A549 treated with RU486 at 1 μM for 4 hours (cell line): Measurements from ENCODE around the gene PIP5KL1. TPM values are rescaled to one million over a fixed set of nuclear protein-coding genes. Genes with fewer than 3 reads are reported as not detected.

Experiments used
- total RNA-seq: library from RNA; stranded (reverse); fragments of 200-300 nt; extraction: Qiagen RNA extraction; gene quantifications from 5 replicates; pipeline ENCODE4 v1.2.3, GENCODE V29; 2022; ENCODE audit warnings: low read depth

The PIP5KL1 gene, protein sequence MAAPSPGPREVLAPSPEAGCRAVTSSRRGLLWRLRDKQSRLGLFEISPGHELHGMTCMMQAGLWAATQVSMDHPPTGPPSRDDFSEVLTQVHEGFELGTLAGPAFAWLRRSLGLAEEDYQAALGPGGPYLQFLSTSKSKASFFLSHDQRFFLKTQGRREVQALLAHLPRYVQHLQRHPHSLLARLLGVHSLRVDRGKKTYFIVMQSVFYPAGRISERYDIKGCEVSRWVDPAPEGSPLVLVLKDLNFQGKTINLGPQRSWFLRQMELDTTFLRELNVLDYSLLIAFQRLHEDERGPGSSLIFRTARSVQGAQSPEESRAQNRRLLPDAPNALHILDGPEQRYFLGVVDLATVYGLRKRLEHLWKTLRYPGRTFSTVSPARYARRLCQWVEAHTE
- total RNA-seq = 0.90 to 2.9 TPM (median 1.1 TPM) in 5 replicates

DNA sequence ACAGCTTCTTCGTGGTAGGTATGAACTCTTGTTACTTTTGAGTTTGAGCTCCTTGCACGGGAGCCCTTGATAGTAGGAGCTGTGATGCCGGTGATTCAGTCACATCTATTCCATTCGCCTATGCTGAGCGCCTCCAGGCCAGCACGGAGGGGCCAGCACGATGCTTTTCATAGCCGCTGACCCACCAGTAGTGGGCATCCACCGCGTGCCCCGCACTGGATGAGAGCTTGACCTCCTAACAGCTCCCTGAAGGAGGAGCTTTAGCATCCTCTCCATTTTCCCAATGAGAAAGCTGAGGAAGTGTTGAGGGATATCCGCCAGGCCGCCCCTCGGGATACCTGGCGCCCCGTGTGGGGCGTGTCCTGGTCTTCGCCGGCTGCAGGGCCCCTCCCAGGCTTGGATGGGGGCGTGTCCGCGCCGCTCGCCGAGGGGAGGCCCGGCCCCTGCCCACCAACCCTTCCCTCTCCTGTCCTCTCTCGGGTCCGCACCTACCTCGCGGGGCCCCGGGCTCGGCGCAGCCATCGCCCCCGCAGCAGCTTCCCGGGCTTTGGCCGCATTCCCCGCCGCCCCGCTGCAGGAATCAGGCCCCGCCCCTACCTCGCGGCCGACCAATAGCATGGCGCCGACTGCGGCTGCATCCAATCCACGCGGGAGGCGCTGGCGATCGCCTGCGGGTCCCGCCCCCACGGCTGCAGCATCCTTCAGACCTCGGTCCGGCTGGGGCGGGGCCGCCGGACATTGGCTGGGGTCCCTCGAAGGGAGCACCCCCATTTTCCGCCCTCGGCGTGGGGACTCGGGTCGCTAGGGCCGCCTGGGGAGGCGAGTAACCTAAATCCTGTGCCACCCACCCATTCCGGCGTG is at the start of gene PIP5KL1:
PIP5KL1 (minus strand) TSS at position 547 of the 861 bp plus-strand sequence; CDS start at position 522, 25 bp downstream.

DNA sequence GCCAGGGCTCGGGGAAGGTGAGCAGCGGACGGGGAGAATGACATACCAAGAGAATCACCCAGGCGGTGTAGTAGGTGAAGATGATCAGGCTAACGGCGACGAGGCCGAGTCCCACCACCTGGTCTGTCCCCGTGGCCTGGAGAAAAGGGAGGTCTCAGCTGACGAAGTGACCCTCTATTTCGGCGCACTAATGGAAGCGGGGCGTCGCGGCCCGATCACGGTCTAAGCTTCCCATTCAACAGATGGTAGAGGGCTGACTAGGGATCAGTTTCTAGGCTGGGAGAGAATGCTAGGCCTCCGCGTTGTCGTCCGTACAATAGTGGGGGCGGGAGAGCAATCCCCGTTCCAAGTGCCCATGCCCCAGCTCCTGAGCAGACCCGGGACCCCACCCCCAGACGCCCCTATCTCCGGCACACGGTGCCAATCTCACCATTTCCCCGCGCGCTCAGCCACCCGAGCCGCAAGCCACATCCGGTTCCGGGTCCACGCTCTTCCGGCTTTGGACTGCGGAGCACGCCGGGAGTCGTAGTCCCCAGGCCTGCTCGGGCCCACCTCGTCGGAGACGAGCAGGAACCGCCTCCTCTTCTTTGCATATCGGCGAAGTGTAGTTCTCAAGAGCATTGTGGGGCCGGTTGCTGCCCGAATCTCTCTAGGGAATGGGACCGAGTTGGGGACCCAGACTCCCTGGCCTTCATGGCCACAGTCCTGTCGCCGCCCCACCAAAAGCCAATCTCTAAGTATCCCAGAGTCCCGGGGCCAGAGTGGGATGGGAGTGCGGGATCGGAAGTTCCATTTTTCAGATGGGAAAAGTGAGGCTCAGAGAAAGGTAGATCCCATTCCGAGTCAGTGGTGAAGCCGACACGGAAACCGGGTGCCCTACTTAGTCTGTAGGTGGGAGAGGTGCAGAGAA is 7.1 kb upstream of the PIP5KL1 start, which contains the start of gene DPM2:
DPM2 (minus strand) TSS at position 467 of the 910 bp plus-strand sequence; CDS start at position 433, 34 bp downstream.

DNA sequence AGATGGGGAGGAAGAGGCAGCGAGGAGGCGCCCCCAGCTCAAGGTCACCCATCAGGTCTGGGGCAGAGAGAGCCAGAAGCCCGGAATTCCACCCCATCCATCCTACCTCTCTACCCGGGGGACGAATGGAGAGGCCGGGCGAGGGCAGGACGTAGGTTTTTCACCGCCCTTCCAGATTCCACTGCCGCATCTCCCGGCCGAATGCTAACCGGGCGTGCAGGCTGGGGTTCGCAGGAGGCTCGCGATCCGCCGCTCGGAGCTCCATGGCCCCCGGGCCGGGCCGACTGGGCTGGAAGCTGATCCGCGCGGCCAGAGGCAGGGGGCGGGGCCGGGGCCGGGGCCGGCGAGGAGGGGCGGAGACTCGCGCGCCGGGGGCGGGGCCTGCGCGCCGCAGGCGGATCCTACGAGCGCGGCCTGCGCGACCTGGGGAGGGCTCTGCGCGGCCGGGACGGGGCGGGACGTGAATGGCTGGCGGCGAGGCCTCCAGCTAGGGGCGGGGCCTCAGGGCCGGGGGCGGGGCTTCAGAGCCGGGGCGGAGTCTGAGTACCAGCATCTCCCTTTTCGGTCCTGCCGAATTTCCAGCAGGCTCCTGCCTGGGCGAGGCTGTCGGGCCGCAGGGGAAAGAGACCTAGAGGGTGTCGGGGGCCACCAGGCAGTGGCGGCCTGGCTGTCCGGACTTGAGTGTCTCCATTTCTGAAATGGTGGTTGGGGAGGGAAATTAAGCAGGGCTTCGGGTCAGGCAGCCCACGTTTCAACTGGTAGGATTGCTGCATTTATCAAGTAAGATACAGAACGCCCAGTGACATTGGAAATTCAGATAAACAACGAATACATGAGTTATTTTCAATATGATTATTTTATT is 13.6 kb downstream of the PIP5KL1 start, which contains the start of gene ST6GALNAC4:
ST6GALNAC4 (minus strand) TSS at position 322 of the 862 bp plus-strand sequence. CDS start 622 bp downstream, outside the sequence.

DNA sequence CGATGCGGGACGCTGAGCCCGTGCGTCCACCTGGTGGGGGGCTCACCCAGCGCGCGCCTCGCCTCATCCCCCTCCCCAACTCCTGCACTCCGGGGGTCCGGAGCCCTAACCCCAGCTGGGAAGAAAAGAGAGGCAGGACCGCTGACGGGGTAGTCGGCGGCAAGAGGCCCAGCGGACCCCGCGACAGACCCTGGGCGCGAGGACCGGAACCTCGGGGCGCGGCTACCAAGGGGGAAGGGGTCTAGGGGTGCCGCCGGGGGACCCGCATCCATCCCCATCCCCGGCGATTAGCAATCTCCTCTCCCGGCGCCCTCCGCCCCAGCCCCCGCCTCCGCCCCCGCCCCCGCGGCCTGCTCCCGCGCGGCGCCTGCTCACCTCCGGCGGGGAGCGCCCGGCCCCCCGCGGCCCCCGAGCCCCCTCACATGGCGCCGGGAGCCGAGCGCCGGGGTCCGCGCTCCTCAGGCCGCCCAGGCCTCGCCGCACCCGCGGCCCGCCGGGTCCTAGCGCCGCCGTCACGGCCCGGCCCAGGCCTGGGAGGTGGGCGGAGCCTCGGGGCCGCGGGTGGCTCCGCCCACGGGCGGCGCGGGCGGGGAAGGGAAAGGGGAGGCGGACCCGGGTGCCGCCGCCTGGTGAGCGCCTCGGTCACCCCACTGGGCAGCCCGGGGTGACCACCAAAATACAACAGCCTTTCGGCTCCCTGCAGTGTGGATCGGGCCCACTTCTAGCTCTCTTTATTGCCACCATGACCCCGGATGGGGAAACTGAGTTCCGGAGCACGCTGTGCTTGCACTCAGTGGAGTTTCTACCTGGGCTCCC is 31.2 kb downstream of the PIP5KL1 start, which contains the start of gene ST6GALNAC6:
ST6GALNAC6 (minus strand) TSS at position 476 of the 816 bp plus-strand sequence. CDS start 1,622 bp downstream, outside the sequence.

DNA sequence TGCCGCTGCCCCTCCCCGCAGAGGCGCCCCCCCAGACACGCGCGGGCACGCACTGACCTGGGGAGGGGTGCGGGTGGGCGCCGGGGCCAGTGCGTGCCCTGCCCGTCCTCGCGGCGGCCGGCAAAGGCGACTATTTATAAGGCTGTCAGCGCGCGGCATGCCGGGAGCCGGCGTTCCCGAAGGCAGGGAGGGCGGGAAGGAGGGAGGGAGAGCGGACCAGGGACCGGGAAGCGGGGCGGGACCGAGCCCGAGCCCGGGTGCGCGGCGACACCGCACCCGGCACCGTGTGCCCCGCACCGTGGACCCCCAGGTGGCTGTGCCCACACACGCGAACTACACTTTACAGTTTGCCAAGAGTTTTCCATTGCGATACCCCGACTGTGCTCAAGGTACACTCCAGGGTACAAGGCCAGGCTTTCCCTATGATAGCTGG is 53.0 kb downstream of the PIP5KL1 start, which contains the start of gene AK1:
AK1 (minus strand) TSS at position 110 of the 433 bp plus-strand sequence. CDS start 3,058 bp downstream, outside the sequence.

Other genes with a start within 250 kb of the PIP5KL1 start
- gene CFAP157, start 223.8 kb downstream of the PIP5KL1 start, total RNA-seq = 0.05 to 0.08 TPM in 2 of 5 replicates, not detected in the others
- gene PTRH1, start 215.1 kb downstream of the PIP5KL1 start, total RNA-seq = 10.5 to 19.8 TPM (median 16.4 TPM) in 5 replicates
- gene TTC16, start 214.7 kb downstream of the PIP5KL1 start, total RNA-seq = not detected in 5 replicates
- gene TOR2A, start 195.5 kb downstream of the PIP5KL1 start, total RNA-seq = 8.7 to 13.9 TPM (median 11.9 TPM) in 5 replicates
- 0.06 to 0.11 TPM (median 0.07 TPM) in 3 of 5 replicates, not detected in the others for gene SH2D3C, start 152.1 kb downstream of the PIP5KL1 start, total RNA-seq
- gene CDK9, start 144.7 kb downstream of the PIP5KL1 start, total RNA-seq = 43.9 to 50.4 TPM (median 47.9 TPM) in 5 replicates
- gene FPGS, start 127.9 kb downstream of the PIP5KL1 start, total RNA-seq = 45.7 to 54.1 TPM (median 47.8 TPM) in 5 replicates
- 0.07 to 0.37 TPM (median 0.26 TPM) in 5 replicates for gene ENG, start 76.1 kb downstream of the PIP5KL1 start, total RNA-seq
- 41.2 to 86.8 TPM (median 75.7 TPM) in 5 replicates for gene AK1, start 53.1 kb downstream of the PIP5KL1 start, total RNA-seq
- 22.7 to 27.9 TPM (median 24.1 TPM) in 5 replicates for gene ST6GALNAC6, start 31.2 kb downstream of the PIP5KL1 start, total RNA-seq
- 16.1 to 28.2 TPM (median 22.0 TPM) in 5 replicates for gene ST6GALNAC4, start 13.7 kb downstream of the PIP5KL1 start, total RNA-seq
- gene DPM2, start 7.1 kb upstream of the PIP5KL1 start, total RNA-seq = 35.4 to 48.4 TPM (median 47.7 TPM) in 5 replicates
- gene EEIG1, start 50.2 kb upstream of the PIP5KL1 start, total RNA-seq = 61.7 to 84.0 TPM (median 73.6 TPM) in 5 replicates
- 4.9 to 7.3 TPM (median 7.1 TPM) in 5 replicates for gene NAIF1, start 136.5 kb upstream of the PIP5KL1 start, total RNA-seq
- 8.4 to 10.1 TPM (median 9.0 TPM) in 5 replicates for gene SLC25A25, start 137.5 kb upstream of the PIP5KL1 start, total RNA-seq
- 75.7 to 97.4 TPM (median 94.1 TPM) in 5 replicates for gene PTGES2, start 197.0 kb upstream of the PIP5KL1 start, total RNA-seq
- 2.1 to 6.6 TPM (median 3.2 TPM) in 5 replicates for gene LCN2, start 218.7 kb upstream of the PIP5KL1 start, total RNA-seq
- 38.2 to 70.7 TPM (median 67.3 TPM) in 5 replicates for gene BBLN, start 229.5 kb upstream of the PIP5KL1 start, total RNA-seq